K562 (cell line): ENCODE data around the gene GAL3ST3.
"Not testable (repeated sequence)": the region's sequence is repeated elsewhere in the genome, so short reads cannot be mapped to it uniquely, and the experiment has no call there.

ENCODE experiments used
- TBP ChIP-seq: optimal IDR thresholded peaks from 2 replicates; pipeline ENCODE3; 2011; ENCODE audit warnings: low read depth, low read length, improper control_type of control experiment
- YY1 ChIP-seq, 3 experiments: IDR thresholded peaks; 2 replicates each; pipeline ENCODE4 v1.6.1; 2011; ENCODE audit warnings: low read length in 2 of 3, mild to moderate bottlenecking in 2 of 3, moderate library complexity in 2 of 3, borderline replicate concordance in 1 of 3, control low read depth in 1 of 3, low read depth in 1 of 3; ENCODE audit not compliant: insufficient read depth in 3 of 3, insufficient replicate concordance in 2 of 3, control insufficient read depth in 1 of 3, insufficient read length in 1 of 3; ENCODE audit errors: extremely low read depth in 1 of 3
- ZNF124 ChIP-seq: sonication (generic); formaldehyde crosslinking; IDR thresholded peaks from 2 replicates; pipeline ENCODE4 v1.8.1; 2022; ENCODE audit warnings: missing genetic modification reagents
- TF ChIP-seq, protein P1 (sequence below): fragments of 250-450 bp; sonication (Bioruptor Pico); IDR thresholded peaks from 2 replicates; pipeline ENCODE4 v1.9.0; 2021; ENCODE audit warnings: mild to moderate bottlenecking
- TF ChIP-seq, protein P2 (sequence below): IDR thresholded peaks from 2 replicates; pipeline ENCODE4 v1.6.1; 2016; ENCODE audit warnings: missing genetic modification characterization, missing compliant biosample characterization

DNA sequence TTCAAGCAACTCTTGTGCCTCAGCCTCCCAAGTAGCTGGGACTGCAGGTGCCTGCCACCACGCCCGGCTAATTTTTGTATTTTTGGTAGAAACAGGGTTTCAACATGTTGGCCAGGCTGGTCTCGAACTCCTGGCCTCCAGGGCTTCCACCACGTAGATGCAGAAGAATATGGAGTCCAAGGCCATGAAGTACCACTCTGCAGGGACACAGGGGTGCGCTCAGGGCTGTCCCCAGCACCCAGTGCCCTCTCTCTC, 25.8 kb downstream of the GAL3ST3 start:
- not testable (repeated sequence) for TF ChIP-seq TBP; YY1 (IDR thresholded peaks at IDR 0.05; ENCODE audit: borderline replicate concordance in 1 of 3, control insufficient read depth in 1 of 3, extremely low read depth in 1 of 3, insufficient read depth in 3 of 3, insufficient read length in 1 of 3, insufficient replicate concordance in 2 of 3, low read depth in 1 of 3, low read length in 2 of 3); ZNF124 (CRISPR knock-in tag)
- TF ChIP-seq, protein P1, sequence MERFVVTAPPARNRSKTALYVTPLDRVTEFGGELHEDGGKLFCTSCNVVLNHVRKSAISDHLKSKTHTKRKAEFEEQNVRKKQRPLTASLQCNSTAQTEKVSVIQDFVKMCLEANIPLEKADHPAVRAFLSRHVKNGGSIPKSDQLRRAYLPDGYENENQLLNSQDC (CRISPR knock-in tag), result not testable (repeated sequence)
- TF ChIP-seq, protein P2, sequence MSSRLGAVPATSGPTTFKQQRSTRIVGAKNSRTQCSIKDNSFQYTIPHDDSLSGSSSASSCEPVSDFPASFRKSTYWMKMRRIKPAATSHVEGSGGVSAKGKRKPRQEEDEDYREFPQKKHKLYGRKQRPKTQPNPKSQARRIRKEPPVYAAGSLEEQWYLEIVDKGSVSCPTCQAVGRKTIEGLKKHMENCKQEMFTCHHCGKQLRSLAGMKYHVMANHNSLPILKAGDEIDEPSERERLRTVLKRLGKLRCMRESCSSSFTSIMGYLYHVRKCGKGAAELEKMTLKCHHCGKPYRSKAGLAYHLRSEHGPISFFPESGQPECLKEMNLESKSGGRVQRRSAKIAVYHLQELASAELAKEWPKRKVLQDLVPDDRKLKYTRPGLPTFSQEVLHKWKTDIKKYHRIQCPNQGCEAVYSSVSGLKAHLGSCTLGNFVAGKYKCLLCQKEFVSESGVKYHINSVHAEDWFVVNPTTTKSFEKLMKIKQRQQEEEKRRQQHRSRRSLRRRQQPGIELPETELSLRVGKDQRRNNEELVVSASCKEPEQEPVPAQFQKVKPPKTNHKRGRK, result not testable (repeated sequence)
